T-helper 2 cell treated with Interferon-gamma antibody and Interleukin-4, amounts not matched to agents 100 ng/mL and 5 ng/mL, for 36 hours (primary cell): ENCODE data around the gene DNM1. TPM values are rescaled to one million over a fixed set of nuclear protein-coding genes. Genes with fewer than 3 reads are reported as not detected.
"Not testable (repeated sequence)": the region's sequence is repeated elsewhere in the genome, so short reads cannot be mapped to it uniquely, and the experiment has no call there.

Experiments used
- intact Hi-C: fragments of 100-400 bp; cut with micrococcal nuclease; formaldehyde crosslinking; loops from one replicate; pipeline ENCODE4 v1.15.1; 2023
- total RNA-seq: library from RNA; stranded (reverse); gene quantifications from 2 replicates; pipeline ENCODE4 v1.2.3, GENCODE V29; 2022

The DNM1 gene
- total RNA-seq, 1 donor from 2014 or later: 0.32 TPM

DNA sequence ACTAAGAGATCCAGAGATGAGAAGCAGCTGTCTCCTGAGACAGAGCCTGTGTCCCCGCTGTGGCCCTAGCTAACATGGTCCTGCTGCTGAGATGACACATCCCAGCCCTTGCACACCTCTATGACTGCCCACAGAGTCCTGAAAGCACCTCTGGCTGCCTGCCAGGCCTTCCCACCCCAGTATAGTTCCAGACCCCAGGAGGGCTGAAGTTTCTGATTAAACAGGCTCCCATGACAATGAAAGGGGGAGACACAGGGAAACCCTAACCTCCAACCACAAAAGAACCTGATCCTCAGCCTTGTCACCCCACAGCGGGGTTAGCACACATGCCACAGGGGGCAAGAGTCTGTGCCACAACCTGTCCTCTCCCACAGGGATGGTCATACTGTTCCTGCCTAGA is 27.5 kb upstream of the DNM1 start:
- intact Hi-C loops: no loop called here

DNA sequence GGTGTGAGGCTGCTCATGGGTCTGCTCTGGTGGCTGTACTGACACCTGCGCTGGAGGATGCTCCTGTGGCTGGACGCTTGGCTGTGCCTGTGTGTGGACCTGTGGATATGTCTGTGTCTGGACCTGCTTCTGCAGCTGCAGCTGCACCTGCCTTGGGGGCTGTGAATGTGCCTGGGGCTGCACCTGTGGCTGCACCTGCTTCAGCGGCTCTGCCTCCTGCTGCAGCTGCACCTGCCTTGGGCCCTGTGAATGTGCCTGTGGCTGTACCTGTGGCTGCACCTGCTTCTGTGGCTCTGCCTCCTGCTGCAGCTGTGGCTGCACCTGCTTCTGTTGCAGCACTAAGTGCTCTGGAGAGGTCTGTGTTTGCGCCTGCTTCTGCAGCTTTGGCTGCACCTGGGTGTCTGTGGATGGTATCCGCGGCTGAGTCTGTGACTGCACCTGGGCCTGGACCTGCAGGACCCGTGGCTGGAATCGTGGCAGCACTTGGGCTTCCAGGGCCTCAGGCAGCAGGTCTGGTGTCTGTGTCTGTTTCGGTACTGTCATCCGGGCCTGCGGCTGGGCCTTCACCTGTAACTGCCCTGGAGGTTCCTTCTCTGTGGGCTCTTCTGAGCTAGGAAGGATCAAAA is 24.3 kb upstream of the DNM1 start:
- intact Hi-C loops: no loop called here

DNA sequence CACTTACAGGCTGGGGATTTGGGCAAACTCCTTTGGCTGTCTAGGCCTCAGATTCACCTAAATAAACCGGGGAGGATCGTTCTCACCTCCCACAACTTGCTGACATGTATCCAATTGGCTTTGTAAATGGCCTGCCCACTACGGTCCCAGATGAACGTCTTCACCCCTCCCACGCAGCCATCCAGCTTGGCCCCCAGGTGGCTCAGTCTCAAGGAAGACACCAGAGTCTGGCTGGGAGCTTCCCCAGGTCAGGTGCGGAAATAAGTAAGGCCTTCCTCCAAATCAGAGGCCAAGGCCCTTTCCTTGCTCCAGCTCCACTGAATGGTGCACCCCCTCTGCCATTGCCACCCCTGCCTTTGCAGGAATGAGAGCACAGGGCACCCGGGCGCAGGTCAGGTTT is 23.2 kb upstream of the DNM1 start:
- intact Hi-C loops: no loop called here

DNA sequence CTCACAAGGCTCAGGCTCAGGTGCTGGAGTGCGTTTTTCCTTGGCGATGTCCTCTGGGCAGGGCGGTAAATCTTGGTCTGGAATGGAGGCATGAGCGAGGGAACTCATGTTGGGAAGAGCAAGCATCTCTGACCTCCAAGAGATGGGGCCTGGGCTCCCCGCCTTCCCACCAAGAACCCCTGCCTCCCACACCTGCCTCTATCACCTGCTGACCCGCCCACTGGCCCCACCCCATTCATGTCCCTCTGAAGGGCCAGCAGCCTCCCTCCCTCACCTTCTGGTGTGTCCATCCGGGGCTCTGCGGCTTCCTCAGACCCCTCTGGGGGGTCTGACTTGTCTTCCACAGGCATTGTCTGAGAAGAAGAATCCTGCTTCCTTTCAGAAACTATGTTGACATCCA is 22.7 kb upstream of the DNM1 start:
- intact Hi-C loops: no loop called here

DNA sequence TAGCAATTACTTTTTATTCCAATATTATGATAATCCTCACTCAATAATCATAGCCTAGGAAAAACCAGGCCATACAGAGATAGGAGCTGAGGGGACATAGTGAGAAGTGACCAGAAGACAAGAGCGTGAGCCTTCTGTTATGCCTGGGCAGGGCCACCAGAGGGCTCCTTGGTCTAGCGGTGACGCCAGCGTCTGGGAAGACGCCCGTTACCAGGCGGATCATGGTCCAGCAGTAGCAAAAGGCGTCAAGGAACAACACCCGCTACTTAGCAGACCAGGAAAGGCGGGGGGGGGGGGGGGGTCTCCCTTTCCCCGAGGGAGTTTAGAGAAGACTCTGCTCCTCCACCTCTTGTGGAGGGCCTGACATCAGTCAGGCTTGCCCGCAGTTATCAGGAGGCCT is 21.7 kb upstream of the DNM1 start:
- intact Hi-C loops: not testable (repeated sequence)

DNA sequence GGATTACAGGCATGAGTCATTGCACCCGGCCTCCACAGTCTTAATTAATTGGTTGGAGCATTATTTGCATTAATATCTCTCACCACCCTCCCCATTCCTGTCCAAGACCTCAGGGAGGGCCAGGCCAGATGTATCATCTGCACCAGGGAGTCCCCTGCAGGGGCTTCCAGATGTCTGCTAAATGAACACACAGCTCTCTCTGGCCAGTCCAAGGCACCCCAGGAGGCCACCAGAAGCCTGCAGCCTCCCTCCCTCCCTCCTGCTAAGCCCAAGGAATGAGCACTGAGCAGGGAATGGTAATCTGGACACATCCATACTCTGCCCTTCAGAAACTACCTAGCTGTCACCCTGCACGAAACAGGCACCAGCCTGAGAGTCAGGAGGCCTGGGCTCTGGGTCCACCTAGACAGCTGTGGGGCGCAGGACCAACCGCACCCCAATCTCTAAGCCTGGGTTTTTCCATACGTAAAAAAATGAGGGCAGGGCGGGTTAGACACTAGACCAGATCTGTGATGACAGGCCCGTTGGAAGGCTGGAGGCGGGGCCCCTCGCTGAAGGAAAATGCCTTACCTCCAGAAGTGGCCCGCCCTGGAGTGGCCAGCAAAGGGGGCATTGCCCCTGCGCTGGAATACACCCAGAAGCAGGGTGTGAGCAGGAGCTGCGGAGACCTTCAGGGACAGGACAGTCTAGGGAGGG is 20.1 kb upstream of the DNM1 start:
- intact Hi-C loops: no loop called here

DNA sequence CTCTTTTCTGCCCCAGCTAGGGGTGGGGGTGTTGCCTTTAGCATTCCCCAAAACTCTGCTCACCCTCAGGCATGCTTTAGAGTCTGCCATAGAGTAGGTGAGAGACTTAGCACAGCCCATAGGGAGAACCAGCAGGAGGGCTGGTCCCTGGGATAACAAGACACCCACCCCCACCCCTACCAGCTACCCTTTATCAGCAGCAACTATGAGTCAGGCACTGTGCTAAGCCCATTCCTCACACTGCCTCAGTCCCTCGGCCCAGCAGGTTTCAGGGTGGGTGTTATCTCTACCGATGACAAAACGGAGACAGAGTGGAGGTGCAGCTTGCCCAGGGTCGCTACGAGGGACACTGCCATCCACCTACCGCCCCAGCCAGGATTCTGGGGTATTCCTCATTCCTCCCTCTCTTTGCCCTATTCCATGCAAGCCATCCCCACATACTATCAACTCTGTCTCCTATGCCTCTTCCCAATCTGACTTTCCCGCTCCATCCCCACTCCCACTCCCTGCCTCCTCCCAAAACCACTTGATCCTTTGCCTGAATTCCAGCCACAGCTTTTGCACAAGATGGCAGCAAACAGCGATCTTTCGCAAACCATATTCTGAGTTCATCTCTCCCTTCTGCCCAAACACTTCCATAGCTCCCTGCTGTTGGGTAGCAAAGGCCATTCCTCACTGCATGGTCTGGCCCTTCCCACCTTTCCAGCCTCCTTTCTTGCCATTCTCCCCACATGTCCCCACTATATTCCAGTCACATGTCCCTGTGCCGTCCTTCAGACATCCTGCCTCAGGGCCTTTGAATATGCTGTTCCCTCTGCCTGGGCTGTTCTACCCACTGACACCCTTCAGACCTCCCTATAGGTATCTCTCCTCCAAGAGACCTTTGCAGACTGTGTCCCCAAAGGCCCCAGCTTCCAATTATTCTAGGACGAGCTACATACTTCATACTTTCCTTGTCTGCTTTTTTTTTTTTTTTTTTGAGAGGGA is 16.9 kb upstream of the DNM1 start:
- intact Hi-C loops: no loop called here

DNA sequence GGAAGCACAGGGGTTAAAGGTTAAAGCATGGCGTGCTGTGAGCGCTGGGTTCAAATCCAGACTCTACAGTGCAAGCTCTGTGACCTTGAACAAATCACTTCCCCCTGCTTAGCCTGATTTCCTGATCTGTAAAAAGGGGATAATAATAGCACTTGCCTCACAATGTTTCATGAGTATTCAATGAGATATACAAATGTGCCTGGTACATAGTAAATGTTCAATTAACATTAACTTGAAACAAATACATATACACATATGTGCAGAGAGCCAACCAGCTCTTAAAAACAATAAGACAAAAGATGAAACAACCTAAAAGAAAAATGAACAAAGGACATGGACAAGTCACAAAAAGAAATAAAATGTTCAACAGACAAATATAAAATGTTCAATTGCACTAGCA is 15.8 kb upstream of the DNM1 start:
- intact Hi-C loops: no loop called here

DNA sequence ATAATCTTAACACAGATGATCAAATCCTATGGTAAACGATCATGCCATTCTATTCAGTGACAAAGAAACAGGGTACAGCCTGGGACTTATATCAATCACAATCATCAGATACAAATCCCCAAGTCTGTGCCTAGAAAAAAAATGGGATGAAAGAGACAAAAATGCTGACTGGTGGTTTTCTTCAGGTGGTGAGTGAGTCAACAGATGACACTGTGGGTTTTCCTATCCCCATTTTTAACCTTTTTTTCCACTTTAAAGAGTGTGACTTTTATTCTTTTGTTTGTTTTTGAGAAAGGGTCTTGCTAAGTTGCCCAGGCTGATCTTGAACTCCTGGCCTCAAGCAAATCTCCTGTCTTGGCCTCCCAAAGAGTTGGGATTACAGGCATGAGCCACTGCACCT is 15.0 kb upstream of the DNM1 start:
- intact Hi-C loops: no loop called here

DNA sequence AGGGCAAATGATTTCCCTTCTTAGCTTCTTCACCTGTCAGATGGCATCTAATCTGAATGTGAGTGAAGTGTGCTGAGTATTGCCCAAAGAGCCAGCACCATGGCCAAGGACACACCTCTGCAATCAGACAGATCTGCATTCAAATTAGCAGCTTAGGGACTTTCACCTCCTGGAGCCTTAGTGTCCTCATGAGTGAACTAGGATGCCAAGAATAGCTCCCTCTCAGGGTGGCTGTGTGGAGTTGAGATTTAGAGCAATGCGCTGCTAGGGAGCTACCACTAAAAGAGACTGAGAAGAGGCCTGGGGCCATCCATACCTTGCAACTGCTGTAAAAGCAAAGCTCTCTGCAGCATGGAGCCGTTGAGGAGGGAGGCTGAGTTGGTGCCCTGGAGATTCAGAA is 13.2 kb upstream of the DNM1 start:
- intact Hi-C loops: loop anchor here (2.0 kb wide), 2 partner anchors 61 to 151 kb away; partner anchors contain the start of gene SLC27A4

DNA sequence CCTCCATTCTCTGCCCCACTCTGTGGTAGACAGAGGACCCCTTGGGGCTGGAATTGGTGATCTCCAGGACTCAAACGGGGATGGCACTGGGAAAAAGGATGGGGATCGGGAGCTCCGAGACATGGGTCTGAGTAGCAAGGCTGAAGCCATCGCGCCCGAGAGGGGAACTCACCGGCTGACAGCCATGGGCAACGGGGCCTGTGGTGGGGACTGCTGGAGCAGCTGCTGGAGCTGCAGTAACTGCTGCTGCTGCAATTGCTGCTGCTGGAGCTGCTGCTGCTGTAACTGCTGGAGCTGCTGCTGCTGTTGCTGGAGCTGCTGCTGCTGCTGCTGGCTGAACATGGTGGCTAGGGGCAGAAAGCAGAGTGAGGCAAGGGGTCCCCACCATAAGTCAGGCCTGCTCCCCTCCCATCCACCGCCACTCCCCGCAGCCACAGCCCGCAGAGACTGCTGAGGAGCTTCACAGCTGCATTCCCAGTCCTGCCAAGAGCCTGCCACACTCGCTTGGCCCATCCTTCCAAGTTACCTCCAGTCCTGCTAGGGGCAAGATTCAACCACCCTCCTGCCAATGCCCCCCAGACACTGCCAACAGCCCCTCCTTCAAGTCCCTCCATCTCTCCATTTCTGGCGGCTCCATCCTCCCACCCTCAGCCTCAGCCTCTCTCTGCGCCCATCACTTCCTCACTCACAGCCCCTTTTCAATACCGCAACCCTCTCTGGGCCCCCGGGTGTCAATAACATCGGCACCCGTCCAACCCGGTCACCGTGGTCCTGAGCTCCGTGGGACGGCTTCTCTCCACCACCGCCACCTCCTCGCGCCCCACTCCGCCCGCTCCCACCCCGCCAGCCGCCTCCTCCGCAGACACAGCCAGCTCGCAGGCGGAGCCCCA is 12.4 kb upstream of the DNM1 start:
- intact Hi-C loops: loop anchor here (2.0 kb wide), 2 partner anchors 62 to 150 kb away; partner anchors contain the start of gene SLC27A4

DNA sequence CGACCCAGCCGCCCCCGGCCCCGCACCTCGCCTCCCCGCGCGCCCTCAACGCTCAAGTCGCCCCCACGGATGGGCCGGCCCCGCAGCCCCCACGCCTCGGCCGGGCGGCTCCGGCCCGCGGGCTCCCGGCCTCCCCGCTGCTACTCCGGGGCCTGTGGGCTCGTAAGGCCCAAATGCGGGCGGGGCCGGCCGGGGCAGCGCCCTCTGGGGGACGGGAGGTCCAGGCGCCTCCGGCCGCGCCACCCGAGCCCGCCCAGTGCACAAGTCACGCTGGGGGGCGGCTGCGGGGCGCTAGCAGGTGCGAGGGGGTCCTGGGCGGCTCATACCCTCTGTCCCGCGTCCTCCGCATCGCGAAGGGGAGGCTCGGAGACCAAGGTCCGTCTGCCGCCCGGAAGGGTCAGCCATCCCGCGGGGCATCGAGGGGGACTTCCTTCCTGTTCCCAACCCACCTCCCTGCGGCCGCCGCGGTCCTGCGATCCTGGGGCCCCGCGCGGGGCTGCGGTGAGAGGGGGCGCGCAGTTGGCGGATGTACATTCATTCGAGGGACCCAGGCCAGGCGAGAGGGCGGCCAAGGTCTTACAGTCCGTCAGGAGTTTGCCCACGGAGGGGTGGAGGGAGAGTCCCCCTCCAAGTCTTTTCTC is 11.7 kb upstream of the DNM1 start, which contains the start of gene CIZ1:
TSS of gene CIZ1 (minus strand) at position 167 of the 641 bp plus-strand sequence. CDS start 715 bp downstream, outside the sequence.
- intact Hi-C loops: loop anchor here (2.0 kb wide), 2 partner anchors 63 to 149 kb away; partner anchors contain the start of gene SLC27A4

DNA sequence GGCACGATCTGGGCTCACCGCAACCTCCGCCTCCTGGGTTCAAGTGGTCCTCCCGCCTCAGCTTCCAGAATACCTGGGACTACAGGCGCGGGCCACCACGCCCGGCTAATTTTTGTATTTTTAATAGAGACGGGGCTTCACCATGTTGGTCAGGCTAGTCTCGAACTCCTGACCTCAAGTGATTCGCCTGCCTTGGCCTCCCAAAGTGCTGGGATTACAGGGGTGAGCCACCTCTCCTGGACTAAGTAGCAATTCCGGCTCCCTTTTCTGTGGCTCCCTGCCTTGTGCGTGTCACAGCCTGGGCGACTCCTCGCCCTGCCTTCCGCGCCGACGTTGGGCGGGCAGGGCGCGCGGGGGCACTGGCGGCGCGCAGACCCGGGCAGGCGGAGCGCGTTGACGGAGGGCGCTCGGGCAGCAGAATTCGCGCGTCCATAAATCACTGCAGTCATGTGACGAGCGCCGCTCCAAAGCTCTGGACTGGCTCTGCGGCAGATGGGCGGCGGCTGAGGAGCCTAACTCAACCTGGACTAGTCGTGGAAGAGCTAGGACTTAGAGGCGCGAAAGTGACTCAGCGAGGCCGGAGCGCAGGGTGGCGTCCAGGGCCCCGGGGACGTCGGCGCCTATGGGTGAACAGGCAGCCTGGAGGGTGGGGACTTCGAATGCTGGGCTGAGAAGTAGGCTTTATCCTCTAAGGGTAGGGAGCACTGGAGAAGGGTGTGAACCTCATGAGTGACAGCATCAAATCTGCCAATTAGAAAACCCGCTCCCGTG is 10.4 kb upstream of the DNM1 start:
- intact Hi-C loops: no loop called here

DNA sequence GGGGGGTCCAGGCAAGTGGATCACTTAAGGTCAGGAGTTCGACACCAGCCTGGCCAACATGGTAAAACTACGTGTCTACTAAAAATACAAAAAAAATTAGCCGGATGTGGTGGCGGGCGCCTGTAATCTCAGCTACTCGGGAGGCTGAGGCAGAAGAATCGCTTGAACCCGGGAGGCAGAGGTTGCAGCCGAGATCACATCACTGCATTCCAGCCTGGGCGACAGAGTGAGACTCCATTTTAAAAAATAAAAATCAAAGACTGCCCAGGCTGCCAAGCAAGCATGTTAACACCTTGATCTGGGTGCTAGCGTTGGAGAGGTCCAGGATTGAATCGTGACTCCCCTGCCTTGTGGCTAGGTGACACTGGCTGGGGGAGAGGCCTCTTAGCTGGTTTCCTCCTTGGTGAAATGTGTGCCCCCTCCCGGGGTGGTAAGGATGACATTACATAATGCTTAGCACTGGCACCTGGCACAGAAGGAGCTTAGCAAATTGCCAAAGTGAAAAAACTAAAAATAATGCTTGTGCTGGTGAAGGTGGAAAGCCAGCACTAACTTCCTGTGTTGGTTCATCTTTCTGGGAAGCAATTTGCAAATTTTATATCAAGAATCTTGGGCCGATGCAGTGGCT is 9.6 kb upstream of the DNM1 start:
- intact Hi-C loops: no loop called here

DNA sequence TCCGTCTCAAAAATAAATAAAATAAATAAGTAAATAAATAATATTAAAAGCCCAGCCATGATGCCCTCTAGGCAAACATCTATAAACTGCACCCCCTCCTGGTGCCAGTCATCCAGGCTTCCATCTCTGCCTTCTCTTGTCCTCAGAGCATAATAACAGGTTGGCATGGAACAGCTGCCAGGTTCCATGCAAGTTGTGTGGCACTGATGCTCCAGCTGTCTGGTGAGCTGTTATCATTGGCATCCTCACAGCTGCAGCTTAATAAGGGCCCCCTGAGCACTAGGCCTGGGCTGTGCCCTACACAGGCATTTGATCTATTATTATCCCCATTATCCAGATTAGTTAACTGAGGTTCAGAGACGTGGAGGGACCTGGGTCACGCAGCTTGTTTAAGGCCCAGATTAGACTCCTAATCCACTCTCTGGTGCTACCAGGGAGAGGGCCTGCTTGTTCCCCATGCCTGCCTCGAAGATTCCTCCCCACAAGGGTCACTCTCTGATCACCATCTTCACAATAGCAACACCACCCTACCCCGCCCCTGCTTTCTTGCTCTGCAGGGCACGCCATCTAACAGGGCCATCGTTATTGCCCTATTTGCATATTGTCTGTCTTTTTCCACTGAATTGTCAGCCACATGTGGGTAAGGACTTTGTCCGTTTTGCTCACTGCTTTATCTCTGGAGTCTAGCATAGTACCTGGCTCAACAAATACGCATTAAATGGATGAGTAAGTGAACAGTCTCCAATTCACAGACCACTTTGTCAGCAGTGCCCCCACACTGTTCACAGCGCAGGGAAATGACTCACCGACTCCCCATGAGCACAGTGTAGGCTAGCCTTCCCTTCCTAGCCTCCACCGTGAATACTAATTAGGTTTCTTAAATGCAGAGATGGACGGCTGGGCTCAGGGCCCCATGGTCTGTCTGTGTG is 1.5 kb upstream of the DNM1 start:
- intact Hi-C loops: loop anchor here (5.0 kb wide), 1 partner anchor 76 kb away; the partner anchor contains the start of genes GOLGA2 and SWI5

DNA sequence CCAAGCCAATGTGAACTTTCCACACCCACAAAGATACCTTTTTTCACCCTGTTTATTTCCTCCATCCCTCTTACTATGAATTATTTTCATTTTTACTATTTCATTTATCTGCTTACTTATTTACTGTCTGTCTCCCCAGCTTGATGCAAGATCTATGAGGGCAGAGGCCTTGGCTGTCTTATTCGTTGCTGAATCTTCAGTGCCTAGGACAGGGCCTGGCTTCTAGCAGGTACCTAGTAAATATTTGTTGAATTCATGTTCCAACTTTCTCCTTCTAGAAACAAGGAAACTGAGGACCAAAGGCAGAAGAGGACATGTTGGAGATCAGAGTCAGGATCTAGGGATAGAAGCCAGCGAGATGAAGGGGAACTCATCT is 543 bp upstream of the DNM1 start:
- intact Hi-C loops: loop anchor here (1.0 to 5.0 kb wide), 2 partner anchors 16 to 75 kb away; partner anchors contain the start of genes GOLGA2 and SWI5

DNA sequence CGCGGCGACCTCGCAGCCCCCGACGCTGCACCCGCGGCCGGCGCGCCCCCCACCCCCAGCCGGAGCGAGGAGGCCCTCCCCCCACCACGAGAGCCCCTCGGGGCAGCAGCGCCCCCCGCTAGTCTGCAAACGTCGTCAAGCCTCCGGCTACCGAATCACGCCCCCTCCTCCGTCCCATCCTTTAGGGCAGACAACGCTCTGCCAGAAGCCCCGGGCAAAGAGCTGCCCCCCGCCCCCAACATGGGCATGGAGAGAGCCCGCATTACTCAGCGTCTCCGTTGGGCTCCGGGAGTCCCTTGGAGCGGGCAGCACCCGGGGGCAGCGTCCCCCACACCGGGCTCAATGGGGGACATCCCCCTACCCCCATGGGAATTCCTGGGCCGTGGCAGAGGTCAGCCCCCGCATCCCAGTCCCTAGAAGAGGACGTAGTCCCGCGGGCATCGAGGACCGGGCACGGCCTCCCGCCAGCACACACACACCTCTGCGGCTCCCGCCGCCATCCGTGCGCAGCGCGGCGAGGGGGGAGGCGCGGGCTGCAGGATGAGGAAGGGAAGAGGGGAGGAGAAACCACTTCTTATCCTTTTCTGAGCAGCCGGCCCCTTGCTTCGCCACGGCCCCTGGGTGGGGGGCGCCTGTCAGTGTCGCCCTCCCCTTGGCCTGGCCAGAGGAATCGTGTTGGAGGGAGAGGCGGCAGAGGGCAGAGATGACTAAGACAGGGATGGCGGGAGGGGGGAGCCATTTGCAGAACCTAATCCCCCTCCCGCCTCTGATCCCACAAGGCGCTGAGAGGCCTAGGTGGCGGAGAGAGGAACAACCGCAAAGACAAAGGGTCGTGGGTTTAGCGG is 750 bp downstream of the DNM1 start:
- intact Hi-C loops: loop anchor here (1.0 to 5.0 kb wide), 2 partner anchors 14 to 73 kb away; partner anchors contain the start of genes GOLGA2 and SWI5
